Osteoblast (primary cell): ENCODE results near the gene MAGEF1. TPM values are rescaled to one million over a fixed set of nuclear protein-coding genes. Genes with fewer than 3 reads are reported as not detected.

ENCODE experiments used
- DNase-seq: peaks from one replicate; pipeline ENCODE4 v3.0.0; 2011; ENCODE audit warnings: low spot score, mixed read lengths; ENCODE audit not compliant: insufficient read length; ENCODE audit errors: missing footprints
- H2AFZ ChIP-seq: 2 replicates; pipeline ENCODE4 v1.6.0; 2011; ENCODE audit warnings: mild to moderate bottlenecking, low read length
- H3K27ac ChIP-seq: 2 replicates; pipeline ENCODE4 v1.5.1; 2011; ENCODE audit warnings: mild to moderate bottlenecking, low read depth, low read length, moderate library complexity
- H3K27me3 ChIP-seq: 2 replicates; pipeline ENCODE4 v1.6.0; 2012; ENCODE audit warnings: mild to moderate bottlenecking, control low read depth, inconsistent platforms, low read length, moderate library complexity; ENCODE audit not compliant: insufficient read depth
- H3K36me3 ChIP-seq: 2 replicates; pipeline ENCODE4 v1.5.1; 2011; ENCODE audit warnings: mild to moderate bottlenecking, low read length, control low read depth, moderate library complexity; ENCODE audit not compliant: insufficient read depth
- H3K4me1 ChIP-seq: 2 replicates; pipeline ENCODE4 v1.5.1; 2011; ENCODE audit warnings: mild to moderate bottlenecking, low read length, control low read depth, moderate library complexity; ENCODE audit not compliant: insufficient read depth
- H3K4me2 ChIP-seq: 2 replicates; pipeline ENCODE4 v1.6.0; 2011; ENCODE audit warnings: mild to moderate bottlenecking, low read length; ENCODE audit not compliant: insufficient read depth
- H3K4me3 ChIP-seq: fragments of 200-600 bp; sonication (generic); 3 replicates; pipeline ENCODE4 v1.5.1; 2012; ENCODE audit warnings: mild to moderate bottlenecking, low read length, inconsistent platforms; ENCODE audit not compliant: insufficient read depth
- H3K79me2 ChIP-seq: 2 replicates; pipeline ENCODE4 v1.6.0; 2012; ENCODE audit warnings: mild to moderate bottlenecking, low read length, control low read depth, inconsistent platforms; ENCODE audit not compliant: insufficient read depth
- H3K9me3 ChIP-seq: 2 replicates; pipeline ENCODE4 v1.5.1; 2011; ENCODE audit warnings: low read depth, low read length, control low read depth
- H4K20me1 ChIP-seq: 2 replicates; pipeline ENCODE4 v1.6.0; 2012; ENCODE audit warnings: mild to moderate bottlenecking, low read length, control low read depth; ENCODE audit not compliant: insufficient read depth
- total RNA-seq: library from RNA; depleted of rRNA; stranded (reverse); fragments of >200 nt; gene quantifications from 2 replicates; pipeline ENCODE4 v1.2.3, GENCODE V29; 2012
- TF ChIP-seq, protein P1 (sequence below): IDR thresholded peaks from 2 replicates; pipeline ENCODE4 v1.5.1; 2011; ENCODE audit warnings: mild to moderate bottlenecking, low read depth, low read length, moderate library complexity; ENCODE audit errors: extremely low read depth

Gene MAGEF1
- total RNA-seq, 1 donor = 18.8 TPM

DNA sequence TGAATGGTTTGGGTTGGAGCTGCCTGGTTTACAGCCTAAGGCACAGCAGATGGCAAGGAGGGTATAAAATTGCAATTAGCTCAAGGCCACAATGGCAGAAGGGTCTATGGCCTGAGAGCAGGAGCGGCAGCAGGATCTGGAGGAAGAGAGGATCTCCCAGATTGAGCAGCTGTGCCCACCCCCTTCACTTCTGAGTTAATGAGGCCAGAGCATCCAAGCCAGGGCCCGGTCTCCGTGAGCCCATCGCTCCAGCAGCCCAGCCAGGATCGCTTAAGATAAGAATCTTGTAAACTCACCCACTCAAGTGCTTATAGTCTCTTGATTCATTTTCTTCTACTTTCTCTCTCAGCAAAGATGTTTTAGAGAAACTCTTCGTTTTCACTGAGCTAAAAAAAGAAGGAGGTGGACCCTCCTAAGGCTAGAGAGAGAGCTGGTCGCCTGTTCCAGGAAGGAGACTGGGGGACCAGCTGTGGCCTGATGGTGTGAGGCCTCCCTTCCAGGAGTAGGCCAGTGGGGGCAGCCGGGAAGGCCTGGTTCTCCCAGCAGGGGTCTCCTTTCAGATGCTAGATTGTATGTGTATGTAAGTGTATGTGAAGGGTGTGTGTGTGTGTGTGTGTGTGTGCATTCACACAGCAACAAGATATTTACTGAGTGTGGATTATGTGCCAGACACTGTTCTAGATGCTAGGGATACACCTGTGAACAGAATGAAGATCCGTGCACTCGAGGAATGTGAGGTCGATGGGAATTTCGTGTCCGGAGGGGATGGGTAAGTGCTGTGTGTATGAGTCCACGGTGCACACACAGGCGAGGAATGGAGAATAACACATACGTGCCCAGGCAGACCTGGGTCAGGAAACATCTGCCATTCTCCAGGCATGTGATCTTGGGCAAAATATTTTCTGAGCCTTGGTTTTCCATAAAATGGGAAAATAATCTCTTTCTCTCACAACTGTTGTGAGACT, 18.6 kb downstream of the MAGEF1 start:
- Histone ChIP-seq H2AFZ (no peak overlapping the region), H3K36me3 (no peaks in the 10 kb centered on the region), H3K4me3 (no peak overlapping the region), H3K79me2 (no peaks in the 10 kb centered on the region), H3K27me3 (no peaks in the 10 kb centered on the region), H3K4me1 (peaks cover 5% of the 10 kb centered on the region), H3K9me3 (no peaks in the 10 kb centered on the region), H4K20me1 (no peaks in the 10 kb centered on the region), H3K4me2 (no peak overlapping the region), H3K27ac (no peak overlapping the region)
- DNase-seq = peak; percentile 77
- TF ChIP-seq, protein P1, sequence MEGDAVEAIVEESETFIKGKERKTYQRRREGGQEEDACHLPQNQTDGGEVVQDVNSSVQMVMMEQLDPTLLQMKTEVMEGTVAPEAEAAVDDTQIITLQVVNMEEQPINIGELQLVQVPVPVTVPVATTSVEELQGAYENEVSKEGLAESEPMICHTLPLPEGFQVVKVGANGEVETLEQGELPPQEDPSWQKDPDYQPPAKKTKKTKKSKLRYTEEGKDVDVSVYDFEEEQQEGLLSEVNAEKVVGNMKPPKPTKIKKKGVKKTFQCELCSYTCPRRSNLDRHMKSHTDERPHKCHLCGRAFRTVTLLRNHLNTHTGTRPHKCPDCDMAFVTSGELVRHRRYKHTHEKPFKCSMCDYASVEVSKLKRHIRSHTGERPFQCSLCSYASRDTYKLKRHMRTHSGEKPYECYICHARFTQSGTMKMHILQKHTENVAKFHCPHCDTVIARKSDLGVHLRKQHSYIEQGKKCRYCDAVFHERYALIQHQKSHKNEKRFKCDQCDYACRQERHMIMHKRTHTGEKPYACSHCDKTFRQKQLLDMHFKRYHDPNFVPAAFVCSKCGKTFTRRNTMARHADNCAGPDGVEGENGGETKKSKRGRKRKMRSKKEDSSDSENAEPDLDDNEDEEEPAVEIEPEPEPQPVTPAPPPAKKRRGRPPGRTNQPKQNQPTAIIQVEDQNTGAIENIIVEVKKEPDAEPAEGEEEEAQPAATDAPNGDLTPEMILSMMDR = no peak

DNA sequence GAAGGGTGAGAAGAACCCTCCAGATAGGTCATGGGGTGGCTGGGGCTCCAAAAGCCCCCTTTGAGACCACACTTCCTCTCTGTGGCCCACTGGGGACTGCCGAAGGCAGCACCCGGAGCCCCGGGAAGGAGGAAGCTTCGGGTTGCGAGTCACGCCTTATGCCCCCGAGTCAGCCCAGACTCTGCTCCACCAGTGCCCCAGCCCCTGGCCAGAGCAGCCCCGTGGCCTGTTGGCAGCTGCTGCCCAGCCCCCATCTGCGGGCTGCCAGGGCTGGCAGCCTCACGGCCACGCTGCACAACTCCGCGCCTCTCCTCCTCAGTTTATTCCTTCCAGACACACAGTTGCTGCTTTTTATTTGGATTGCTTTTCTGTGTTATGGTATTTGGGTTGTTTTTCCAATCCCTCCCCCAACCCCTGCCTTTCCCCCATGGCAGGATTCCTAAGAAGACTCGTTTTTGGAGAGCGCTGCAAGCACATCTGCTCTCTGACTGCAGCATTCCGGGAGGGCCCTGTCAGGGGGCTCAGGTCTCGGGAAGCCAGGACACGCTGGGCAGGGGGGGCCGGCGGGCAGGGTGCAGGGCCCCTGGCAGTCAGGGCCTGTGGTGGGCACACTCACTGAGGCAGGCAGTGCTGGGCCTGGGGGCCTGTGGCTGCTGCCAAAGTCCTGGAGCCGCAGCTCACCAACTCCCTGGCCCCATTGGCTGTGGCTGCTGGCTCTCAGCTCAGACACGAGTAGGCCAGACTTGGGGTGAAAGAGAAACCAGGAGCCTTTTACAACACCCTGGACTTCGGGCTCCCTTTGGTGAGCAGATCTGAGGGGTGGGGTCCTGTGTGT, 20.2 kb downstream of the MAGEF1 start:
- H4K20me1 ChIP-seq = no peaks in the 10 kb centered on the region
- H3K79me2 ChIP-seq = no peaks in the 10 kb centered on the region
- no peaks in the 10 kb centered on the region for H3K9me3 ChIP-seq
- H3K4me2 ChIP-seq = peak overlapping the region; percentile 23
- TF ChIP-seq, protein P1 = no peak
- H2AFZ ChIP-seq = peak overlapping the region; percentile 40
- H3K27me3 ChIP-seq = no peaks in the 10 kb centered on the region
- peak overlapping the region; percentile 0 for H3K4me3 ChIP-seq
- no peak overlapping the region for H3K27ac ChIP-seq
- no peaks in the 10 kb centered on the region for H3K36me3 ChIP-seq
- peak; percentile 91 for DNase-seq
- peaks cover 8% of the 10 kb centered on the region for H3K4me1 ChIP-seq

DNA sequence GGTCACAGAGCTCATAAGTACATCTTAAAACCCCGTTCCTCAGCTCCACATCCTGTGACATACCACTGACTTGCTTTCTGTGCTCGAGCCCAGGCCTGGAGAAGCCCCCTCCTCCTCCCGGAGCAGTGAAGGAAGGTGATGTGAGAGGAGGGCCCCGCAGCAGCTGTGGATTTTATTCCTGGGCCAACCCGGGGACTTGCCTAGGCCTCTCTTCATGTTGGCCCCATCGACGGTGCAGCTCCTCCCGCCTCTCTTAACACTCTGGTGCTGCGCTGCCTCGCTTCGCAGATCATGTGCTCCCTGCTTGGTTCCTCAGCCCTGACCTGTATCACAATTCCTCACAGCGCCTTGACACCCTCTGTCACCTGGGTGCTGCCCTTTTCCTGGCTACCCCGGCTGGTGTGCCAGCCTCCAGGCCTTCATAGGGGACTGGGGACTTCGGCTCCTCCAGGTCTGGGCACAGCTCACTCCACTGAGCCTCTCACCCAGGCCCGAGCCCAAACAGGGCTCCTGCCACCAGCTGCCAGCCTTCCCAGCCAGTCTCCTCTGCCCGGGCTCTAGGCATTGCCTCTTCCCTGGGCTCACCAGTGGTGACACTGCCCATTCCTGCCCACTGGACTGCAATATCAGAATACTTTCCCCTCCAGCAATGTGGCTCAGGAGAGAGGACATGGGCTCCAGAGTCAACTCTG, 21.5 kb downstream of the MAGEF1 start:
- no peak for DNase-seq
- Histone ChIP-seq H3K4me1 (peaks cover 8% of the 10 kb centered on the region), H3K4me2 (no peak overlapping the region), H2AFZ (no peak overlapping the region), H3K79me2 (no peaks in the 10 kb centered on the region), H4K20me1 (no peaks in the 10 kb centered on the region), H3K9me3 (no peaks in the 10 kb centered on the region), H3K4me3 (no peak overlapping the region), H3K36me3 (no peaks in the 10 kb centered on the region), H3K27ac (no peak overlapping the region), H3K27me3 (peaks cover 4% of the 10 kb centered on the region)
- TF ChIP-seq, protein P1 = no peak
